Trophoblast cell (in vitro differentiated cells and primary cell): Measurements from ENCODE around the gene TMEM89.

ENCODE experiments used
- DNase-seq, 2 donors: peaks; one replicate each; pipeline ENCODE4 v3.0.0-alpha.2; 2016
- H2AFZ ChIP-seq: 2 replicates; pipeline ENCODE4 v1.6.1; 2013; ENCODE audit warnings: low read length, moderate library complexity, mild to moderate bottlenecking; ENCODE audit not compliant: insufficient read depth, poor library complexity
- H2AK5ac ChIP-seq: 2 replicates; pipeline ENCODE4 v1.6.1; 2013; ENCODE audit warnings: mild to moderate bottlenecking, low read length
- H2BK120ac ChIP-seq: 2 replicates; pipeline ENCODE4 v1.6.1; 2013; ENCODE audit warnings: low read length, mild to moderate bottlenecking, moderate library complexity; ENCODE audit not compliant: insufficient read depth, poor library complexity
- H2BK12ac ChIP-seq: 2 replicates; pipeline ENCODE4 v1.6.1; 2013; ENCODE audit warnings: mild to moderate bottlenecking, low read length, moderate library complexity
- H2BK5ac ChIP-seq: 2 replicates; pipeline ENCODE4 v1.6.1; 2013; ENCODE audit warnings: low read length, low read depth, moderate library complexity, mild to moderate bottlenecking; ENCODE audit not compliant: poor library complexity
- H3K14ac ChIP-seq: 2 replicates; pipeline ENCODE4 v1.6.1; 2013; ENCODE audit warnings: mild to moderate bottlenecking, low read length
- H3K18ac ChIP-seq: 2 replicates; pipeline ENCODE4 v1.6.1; 2013; ENCODE audit warnings: mild to moderate bottlenecking, low read length
- H3K23ac ChIP-seq: 2 replicates; pipeline ENCODE4 v1.6.1; 2013; ENCODE audit warnings: low read length
- H3K27ac ChIP-seq: 2 replicates; pipeline ENCODE4 v1.5.1; 2013; ENCODE audit warnings: low read depth, mild to moderate bottlenecking, inconsistent platforms, low read length, moderate library complexity
- H3K27me3 ChIP-seq: 2 replicates; pipeline ENCODE4 v1.6.1; 2013; ENCODE audit warnings: inconsistent platforms, mild to moderate bottlenecking, low read length, moderate library complexity; ENCODE audit not compliant: insufficient read depth
- H3K36me3 ChIP-seq, 2 experiments: 1 replicate in 1 of 2; 2 replicates in 1 of 2; pipeline ENCODE4 v1.6.1; 2013; ENCODE audit warnings: low read length in 2 of 2, mild to moderate bottlenecking in 2 of 2, moderate library complexity in 1 of 2; ENCODE audit not compliant: insufficient read depth in 2 of 2, control insufficient read depth in 1 of 2
- H3K4ac ChIP-seq: 2 replicates; pipeline ENCODE4 v1.6.1; 2013; ENCODE audit warnings: low read depth, mild to moderate bottlenecking, low read length, moderate library complexity
- H3K4me1 ChIP-seq, 2 experiments: 1 replicate in 1 of 2; 2 replicates in 1 of 2; pipeline ENCODE4 v1.6.1; 2013; ENCODE audit warnings: low read length in 2 of 2, mild to moderate bottlenecking in 2 of 2, moderate library complexity in 1 of 2; ENCODE audit not compliant: insufficient read depth in 2 of 2, control insufficient read depth in 1 of 2
- H3K4me2 ChIP-seq: 2 replicates; pipeline ENCODE4 v1.6.1; 2013; ENCODE audit warnings: inconsistent platforms, mild to moderate bottlenecking, low read length, moderate library complexity
- H3K4me3 ChIP-seq: 2 replicates; pipeline ENCODE4 v1.5.1; 2013; ENCODE audit warnings: mild to moderate bottlenecking, low read depth, low read length, inconsistent platforms
- H3K79me1 ChIP-seq: one replicate; pipeline ENCODE4 v1.6.1; 2013; ENCODE audit warnings: low read length
- H3K79me2 ChIP-seq: 2 replicates; pipeline ENCODE4 v1.6.1; 2013; ENCODE audit warnings: low read length, mild to moderate bottlenecking; ENCODE audit not compliant: control insufficient read depth, insufficient read depth, poor library complexity
- H3K9ac ChIP-seq: 2 replicates; pipeline ENCODE4 v1.6.1; 2013; ENCODE audit warnings: mild to moderate bottlenecking, low read length
- H3K9me3 ChIP-seq: 2 replicates; pipeline ENCODE4 v1.6.1; 2013; ENCODE audit warnings: low read depth, mild to moderate bottlenecking, control low read depth, inconsistent platforms, low read length; ENCODE audit not compliant: insufficient read depth
- H4K12ac ChIP-seq: 2 replicates; pipeline ENCODE4 v1.6.1; 2013; ENCODE audit warnings: low read depth, mild to moderate bottlenecking, low read length, moderate library complexity
- H4K8ac ChIP-seq: 2 replicates; pipeline ENCODE4 v1.6.1; 2013; ENCODE audit warnings: low read depth, mild to moderate bottlenecking, low read length, moderate library complexity
- H4K91ac ChIP-seq: one replicate; pipeline ENCODE4 v1.6.1; 2013; ENCODE audit warnings: low read depth, mild to moderate bottlenecking, low read length, moderate library complexity
- WGBS: extraction: QIAGEN DNeasy Blood & Tissue Kit; methylation state at CpG from one replicate; pipeline ENCODE4 v1.1.7; 2013; ENCODE audit warnings: missing lambda C conversion rate; ENCODE audit not compliant: insufficient read length, insufficient coverage; ENCODE audit errors: extremely low coverage; 5-methylcytosine and 5-hydroxymethylcytosine counted together

TMEM89 gene

DNA sequence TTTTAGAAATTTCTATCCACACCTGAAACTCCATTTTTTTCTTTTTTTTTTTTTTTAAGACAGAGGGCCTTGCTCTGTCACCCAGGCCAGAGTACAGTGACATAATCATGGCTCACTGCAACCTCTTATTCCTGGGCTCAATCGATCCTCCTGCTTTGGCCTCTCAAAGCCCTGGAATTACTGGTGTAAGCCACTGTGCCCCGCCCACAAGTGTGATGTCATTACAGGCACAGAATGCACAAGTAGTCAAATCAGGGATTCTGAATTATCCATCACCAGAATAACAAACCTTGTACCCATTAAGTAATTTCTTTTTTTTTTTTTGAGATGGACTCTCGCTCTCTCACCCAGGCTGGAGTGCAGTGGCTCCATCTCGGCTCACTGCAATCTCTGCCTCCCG, 14.1 kb downstream of the TMEM89 start:
- peak overlapping the region; percentile 61 for H3K4ac ChIP-seq
- no peak overlapping the region for H4K12ac ChIP-seq
- no peak overlapping the region for H4K8ac ChIP-seq
- no peak overlapping the region for H4K91ac ChIP-seq
- H3K4me1 ChIP-seq, result peaks cover 0 to 2% of the 10 kb centered on the region in 2 experiments
- H2AFZ ChIP-seq, result no peak overlapping the region
- H3K4me3 ChIP-seq, result no peak overlapping the region
- no peak overlapping the region for H2BK120ac ChIP-seq
- no peak overlapping the region for H2AK5ac ChIP-seq
- no peak overlapping the region for H3K23ac ChIP-seq
- peaks cover 7% of the 10 kb centered on the region for H3K79me1 ChIP-seq
- H3K4me2 ChIP-seq, result no peak overlapping the region
- no peak overlapping the region for H3K14ac ChIP-seq
- no peak overlapping the region for H2BK12ac ChIP-seq
- H3K9me3 ChIP-seq, result no peaks in the 10 kb centered on the region
- peaks cover 8% of the 10 kb centered on the region for H3K79me2 ChIP-seq
- H3K27ac ChIP-seq, result no peak overlapping the region
- no peak for DNase-seq
- H3K36me3 ChIP-seq, result peaks cover 37 to 40% of the 10 kb centered on the region in 2 experiments
- no peak overlapping the region for H3K18ac ChIP-seq
- H2BK5ac ChIP-seq, result no peak overlapping the region
- H3K9ac ChIP-seq, result no peak overlapping the region
- no CpG with 5 or more reads among the region's 5 CpGs for WGBS
- H3K27me3 ChIP-seq, result no peaks in the 10 kb centered on the region

DNA sequence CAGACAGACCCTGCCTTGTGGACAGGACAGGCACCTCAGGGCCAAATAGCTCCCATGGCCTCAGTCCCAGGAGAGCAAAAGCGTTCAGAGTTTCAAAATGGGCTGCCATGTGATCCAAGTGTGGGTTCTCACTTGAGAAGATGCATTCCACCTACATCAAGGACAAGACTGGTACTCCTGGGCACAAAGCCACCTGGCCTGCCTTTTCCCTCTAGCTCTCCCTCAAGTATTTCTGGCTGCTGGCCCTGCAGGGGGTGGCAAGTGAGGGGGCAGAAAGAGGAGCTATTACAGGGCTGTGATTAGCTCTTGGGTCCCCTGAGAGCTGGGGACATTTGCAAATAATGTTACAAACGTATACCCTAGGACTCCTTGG, 20.0 kb downstream of the TMEM89 start:
- Histone ChIP-seq H3K9ac (no peak overlapping the region), H3K4ac (no peak overlapping the region), H3K4me3 (no peak overlapping the region), H3K36me3 (peaks cover 79 to 84% of the 10 kb centered on the region in 2 experiments), H3K27me3 (no peaks in the 10 kb centered on the region), H2BK5ac (no peak overlapping the region), H3K4me2 (no peak overlapping the region), H3K79me2 (peaks cover 12% of the 10 kb centered on the region), H3K23ac (no peak overlapping the region), H2BK12ac (no peak overlapping the region), H3K79me1 (peaks cover 23% of the 10 kb centered on the region), H3K27ac (no peak overlapping the region), H2AK5ac (no peak overlapping the region), H3K9me3 (no peaks in the 10 kb centered on the region), H4K12ac (no peak overlapping the region), H4K8ac (no peak overlapping the region), H2BK120ac (no peak overlapping the region), H2AFZ (no peak overlapping the region), H3K18ac (no peak overlapping the region), H4K91ac (no peak overlapping the region), H3K4me1 (peaks cover 30 to 31% of the 10 kb centered on the region in 2 experiments), H3K14ac (no peak overlapping the region)
- DNase-seq, result no peak
- no CpG with 5 or more reads among the region's 2 CpGs for WGBS

DNA sequence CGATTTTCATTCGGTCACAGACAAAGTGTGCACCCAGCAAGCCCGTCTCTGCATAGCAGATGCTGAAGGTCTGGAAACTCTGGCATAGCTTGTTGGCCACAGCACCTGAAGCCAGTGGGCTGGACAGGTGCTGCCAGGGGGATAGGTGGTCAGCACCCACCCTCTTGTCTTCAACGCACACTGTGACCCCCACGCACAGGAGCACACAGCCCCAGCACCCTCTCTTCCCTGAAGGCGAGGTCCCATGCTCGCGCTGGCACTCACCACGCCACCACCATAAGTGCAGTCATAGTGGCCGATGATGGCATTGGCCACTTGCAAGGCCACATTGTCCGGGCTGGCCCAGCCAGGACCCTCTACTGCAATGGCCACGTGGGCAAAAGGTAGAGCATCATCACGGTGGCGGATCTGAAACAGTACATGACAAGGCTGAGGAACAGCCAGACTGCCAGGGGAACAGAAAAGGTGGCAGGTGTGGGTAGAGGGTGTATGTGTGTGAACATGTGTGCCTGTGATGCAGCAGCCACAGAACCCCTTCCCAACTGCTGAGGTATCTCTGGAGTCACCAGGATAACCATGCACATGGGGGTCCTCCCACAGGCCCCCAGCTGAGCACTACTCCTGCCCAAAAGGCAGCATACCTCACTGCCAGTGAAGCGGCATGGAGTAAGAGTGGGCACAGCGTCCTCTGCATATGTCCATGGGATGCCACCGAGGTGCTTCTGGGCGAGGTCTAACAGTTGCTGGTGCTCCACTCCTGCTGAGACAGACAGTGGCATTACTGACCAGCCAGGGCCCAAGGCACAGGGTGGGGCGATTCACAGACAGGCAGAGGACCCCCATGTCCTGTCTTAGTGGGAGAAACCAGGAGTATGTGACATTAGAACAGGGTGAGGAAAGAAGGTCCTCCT, 20.6 kb downstream of the TMEM89 start:
- Histone ChIP-seq H2BK5ac (no peak overlapping the region), H3K23ac (no peak overlapping the region), H3K36me3 (peaks cover 80 to 85% of the 10 kb centered on the region in 2 experiments), H4K12ac (no peak overlapping the region), H3K4me1 (peaks cover 36 to 38% of the 10 kb centered on the region in 2 experiments), H2AK5ac (no peak overlapping the region), H4K91ac (no peak overlapping the region), H3K27me3 (no peaks in the 10 kb centered on the region), H3K79me2 (peaks cover 14% of the 10 kb centered on the region), H2BK12ac (no peak overlapping the region), H3K27ac (no peak overlapping the region), H3K18ac (no peak overlapping the region), H3K79me1 (peaks cover 30% of the 10 kb centered on the region), H3K4me2 (no peak overlapping the region), H3K9me3 (no peaks in the 10 kb centered on the region), H4K8ac (no peak overlapping the region), H2AFZ (no peak overlapping the region), H2BK120ac (no peak overlapping the region), H3K14ac (no peak overlapping the region), H3K4me3 (no peak overlapping the region), H3K9ac (no peak overlapping the region), H3K4ac (no peak overlapping the region)
- no peak for DNase-seq
- no CpG with 5 or more reads among the region's 19 CpGs for WGBS

DNA sequence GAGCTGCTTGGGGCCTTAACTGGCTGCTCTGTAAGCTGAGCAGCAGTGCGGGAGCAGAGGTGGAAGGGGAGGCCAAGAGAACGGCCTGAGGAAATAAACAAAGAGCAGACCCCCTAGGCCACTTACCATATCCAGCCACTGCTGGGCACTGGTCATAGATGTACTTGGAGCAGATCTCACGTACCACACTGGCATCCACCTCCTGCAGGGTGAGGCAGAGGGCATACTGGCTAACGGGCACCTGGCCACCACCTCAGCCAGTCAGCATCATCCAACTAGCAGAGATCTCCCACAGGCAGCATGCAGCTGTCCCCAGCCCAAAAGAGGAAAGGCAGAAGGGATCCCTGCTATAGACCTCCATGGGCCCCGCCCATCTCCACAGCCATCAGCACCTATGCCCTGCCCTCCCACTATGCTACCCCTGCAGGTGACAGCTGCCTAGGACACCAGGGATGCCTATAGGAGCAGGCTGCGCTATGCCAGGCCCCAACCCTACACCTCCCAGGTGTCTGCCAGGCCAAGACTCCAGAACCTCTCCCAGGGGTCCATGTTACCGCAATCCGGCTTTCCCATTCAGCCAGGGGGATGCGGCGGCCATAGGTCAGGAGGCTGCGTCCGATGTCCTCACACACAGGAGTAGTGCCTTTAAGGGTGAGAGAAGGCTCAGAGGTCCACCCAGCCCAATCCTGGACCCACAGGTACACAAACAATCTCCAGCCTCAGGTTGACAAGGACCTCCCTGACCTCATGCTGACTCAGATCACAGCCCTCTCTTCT, 21.9 kb downstream of the TMEM89 start:
- H3K4me1 ChIP-seq, result peaks cover 47 to 49% of the 10 kb centered on the region in 2 experiments
- WGBS, result no CpG with 5 or more reads among the region's 12 CpGs
- no peak overlapping the region for H2AFZ ChIP-seq
- peak overlapping the region; percentile 32 for H2BK5ac ChIP-seq
- no peaks in the 10 kb centered on the region for H3K27me3 ChIP-seq
- H2BK120ac ChIP-seq, result peak overlapping the region; percentile 50
- peak overlapping the region; percentile 78 for H4K91ac ChIP-seq
- H3K4ac ChIP-seq, result no peak overlapping the region
- H2BK12ac ChIP-seq, result no peak overlapping the region
- no peak for DNase-seq
- peak overlapping the region; percentile 91 for H3K27ac ChIP-seq
- peaks cover 14% of the 10 kb centered on the region for H3K79me2 ChIP-seq
- no peak overlapping the region for H4K8ac ChIP-seq
- H3K18ac ChIP-seq, result no peak overlapping the region
- H3K4me2 ChIP-seq, result no peak overlapping the region
- no peak overlapping the region for H3K23ac ChIP-seq
- H3K36me3 ChIP-seq, result peaks cover 67 to 72% of the 10 kb centered on the region in 2 experiments
- H3K4me3 ChIP-seq, result no peak overlapping the region
- peaks cover 36% of the 10 kb centered on the region for H3K79me1 ChIP-seq
- no peak overlapping the region for H3K9ac ChIP-seq
- peak overlapping the region; percentile 4 for H3K14ac ChIP-seq
- no peaks in the 10 kb centered on the region for H3K9me3 ChIP-seq
- no peak overlapping the region for H2AK5ac ChIP-seq
- H4K12ac ChIP-seq, result no peak overlapping the region
